SK-N-SH (cell line): ENCODE data around the gene MAP4.

ENCODE experiments used
- CTCF ChIP-seq: fragments of 200-600 bp; sonication (generic); IDR thresholded peaks from 2 replicates; pipeline ENCODE4 v1.6.1; 2017; ENCODE audit warnings: antibody characterized with exemption, mild to moderate bottlenecking, moderate library complexity
- TEAD4 ChIP-seq: IDR thresholded peaks from 2 replicates; pipeline ENCODE4 v1.4.0; 2012; ENCODE audit warnings: mild to moderate bottlenecking, borderline replicate concordance; ENCODE audit not compliant: insufficient read depth

- TF ChIP-seq CTCF (no peak), TEAD4 (no peak)
Measured at GRCh38 chr3:47979070-47979469, 37.1 kb downstream of the MAP4 start.
